HG02973 (cell line): Measurements from ENCODE around the gene CUBN.

Source experiments
- ATAC-seq: cut with Tn5 transposase; IDR thresholded peaks from one replicate; pipeline ENCODE4 v1.9.1; 2021; ENCODE audit warnings: moderate library complexity; ENCODE audit not compliant: unreplicated experiment

The CUBN gene

GRCh38 chr10:16995867-16996529 lies 133.6 kb downstream of the CUBN start:
- no peak for ATAC-seq

DNA sequence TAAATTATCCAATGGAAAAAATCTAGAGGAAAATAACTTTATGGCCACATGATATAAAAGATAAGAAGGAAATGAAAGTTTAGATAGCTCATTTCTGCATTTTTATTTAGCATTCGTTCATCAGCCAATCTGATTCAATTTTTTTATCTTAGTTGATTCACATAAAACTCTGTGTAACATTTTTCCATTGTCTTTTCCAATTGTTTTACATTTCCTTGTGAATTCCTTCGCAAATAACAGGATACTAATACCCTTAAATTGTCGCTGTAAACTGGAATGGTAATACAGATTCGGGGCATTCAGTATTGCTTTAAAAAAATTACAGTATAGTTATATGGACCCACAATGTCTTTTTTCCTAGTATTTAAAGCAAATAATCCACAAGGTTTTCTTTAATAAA lies 136.4 kb downstream of the CUBN start:
- no peak for ATAC-seq

- no peak for ATAC-seq
These were observed 136.9 kb downstream of the CUBN start for GRCh38 chr10:16992611-16993119.

DNA sequence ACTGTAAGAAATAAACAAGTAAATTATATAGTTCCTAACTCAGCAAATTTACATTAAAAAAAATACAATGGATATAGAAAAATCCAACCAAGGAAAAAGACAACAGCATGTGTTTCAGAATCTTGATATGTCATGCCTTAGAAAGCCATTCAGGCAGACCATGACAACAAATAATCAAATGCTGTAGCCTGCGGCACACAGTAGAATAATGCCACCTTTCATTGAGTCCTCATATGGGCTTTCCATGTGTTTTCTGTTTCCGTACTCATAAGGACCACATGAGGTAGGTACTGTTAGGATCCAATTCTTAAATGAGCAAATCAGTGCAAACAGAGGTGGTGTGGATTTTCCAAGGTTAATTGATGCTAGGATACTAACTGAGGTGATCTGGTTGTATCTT lies 138.6 kb downstream of the CUBN start:
- ATAC-seq, result no peak

DNA sequence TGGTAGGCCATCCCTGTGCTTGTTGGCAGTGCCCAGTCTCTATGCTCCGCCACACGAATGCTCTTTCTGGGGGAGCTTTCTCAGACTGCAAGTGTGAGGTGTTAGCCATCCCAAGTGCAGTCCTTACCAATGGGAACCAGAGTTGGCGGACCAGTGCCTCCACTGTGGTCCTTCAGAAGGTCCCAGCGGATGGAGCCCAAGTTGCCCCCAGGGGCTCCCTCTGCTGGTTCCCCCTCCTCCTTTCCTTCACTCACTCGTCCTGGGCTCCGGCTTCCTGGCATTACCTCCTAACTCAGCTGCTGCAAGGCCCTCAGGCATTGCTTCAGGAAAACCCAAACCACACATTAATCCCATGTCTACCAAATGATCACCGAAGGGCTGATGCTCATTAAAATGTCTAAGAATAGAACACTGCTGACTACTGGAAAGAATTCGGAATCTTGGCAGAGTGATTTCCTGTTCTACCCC lies 139.8 kb downstream of the CUBN start:
- no peak for ATAC-seq

GRCh38 chr10:16988900-16989299 lies 140.7 kb downstream of the CUBN start:
- no peak for ATAC-seq

DNA sequence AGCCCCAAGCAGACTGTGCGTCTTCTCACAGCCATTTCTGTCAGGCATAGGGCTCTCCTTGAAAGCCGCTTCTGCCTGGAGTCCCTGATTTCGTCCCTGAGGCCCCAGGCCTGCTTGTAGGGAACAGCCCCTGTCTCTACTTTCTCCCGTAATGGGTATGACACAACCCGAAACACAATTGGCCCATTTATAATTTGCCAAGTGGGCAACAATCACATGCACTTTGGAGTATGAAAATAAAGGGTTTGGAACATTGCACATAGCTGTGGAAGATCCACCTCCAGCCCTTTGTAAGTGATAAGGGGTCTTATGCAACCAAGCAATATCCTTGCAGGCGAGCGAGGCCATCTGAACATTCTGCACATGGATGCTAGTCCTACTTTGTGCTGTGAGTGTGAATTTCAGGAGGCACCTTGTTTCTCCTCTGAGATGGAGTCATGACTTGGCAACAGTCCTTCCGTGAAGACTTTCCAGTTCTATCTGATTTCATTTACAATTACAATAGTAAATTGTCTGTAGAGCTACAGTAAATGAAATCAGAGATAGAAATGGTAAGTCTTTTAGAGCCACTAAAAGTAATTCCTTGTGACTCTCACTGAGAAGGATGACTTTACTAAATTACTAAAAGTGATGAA lies 141.5 kb downstream of the CUBN start:
- no peak for ATAC-seq

DNA sequence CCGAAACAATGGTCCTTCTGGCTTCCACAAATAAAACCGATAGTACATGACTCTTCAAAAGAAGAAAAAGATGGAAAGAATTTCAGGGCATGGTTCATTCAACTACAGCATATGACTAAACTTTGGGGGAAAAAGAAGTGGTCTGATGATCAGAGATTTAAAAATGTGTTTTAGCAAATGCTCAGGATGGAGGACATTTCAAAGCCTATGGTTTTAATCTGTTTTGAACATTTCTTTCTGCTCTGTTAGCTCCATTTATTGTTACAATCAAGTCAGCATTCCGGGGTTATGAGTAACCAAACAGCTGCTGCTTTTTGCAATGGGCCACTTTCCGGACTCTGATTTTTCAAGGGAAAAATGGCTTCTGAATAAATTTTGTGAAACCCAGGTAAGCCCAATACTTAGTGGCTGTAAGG lies 142.4 kb downstream of the CUBN start:
- ATAC-seq, result no peak

GRCh38 chr10:16986406-16987205 lies 143.0 kb downstream of the CUBN start:
- ATAC-seq, result no peak

- ATAC-seq, result no peak
These were observed 143.6 kb downstream of the CUBN start for GRCh38 chr10:16986082-16986405.

- no peak for ATAC-seq
These were observed 145.4 kb downstream of the CUBN start for GRCh38 chr10:16984242-16984641.

- ATAC-seq, result no peak
These were observed 152.8 kb downstream of the CUBN start for GRCh38 chr10:16976803-16977202.

- no peak for ATAC-seq
These were observed 154.4 kb downstream of the CUBN start for GRCh38 chr10:16975188-16975587.

DNA sequence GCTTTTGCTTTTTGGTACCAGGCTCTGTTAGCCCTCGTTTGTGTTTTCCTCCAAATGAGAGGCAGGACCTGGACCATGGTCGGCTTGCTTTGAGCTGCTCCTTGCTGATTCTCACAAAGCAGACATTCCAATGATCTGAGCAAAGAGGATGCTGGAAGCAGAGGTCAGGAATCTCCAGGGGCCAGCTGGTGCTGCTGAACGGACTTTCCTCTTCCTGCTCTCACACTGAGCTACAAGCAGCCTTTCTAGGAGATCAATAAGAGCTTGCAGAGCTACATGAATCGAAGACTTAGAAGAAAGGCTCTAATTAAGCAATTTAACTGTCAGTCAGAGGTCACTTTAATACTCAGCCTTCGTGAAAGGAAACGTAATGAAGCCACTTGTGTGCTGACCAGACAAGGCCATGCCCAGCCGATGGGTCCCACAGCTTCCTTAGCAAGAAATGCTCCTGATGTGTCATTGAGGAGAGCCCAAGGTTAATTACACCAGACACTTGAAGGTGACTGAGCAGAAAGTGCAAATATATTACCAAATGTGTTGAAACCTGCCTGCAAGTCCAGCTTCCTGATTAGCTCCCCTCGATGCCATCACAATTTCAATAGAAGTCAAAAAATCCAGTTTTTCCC lies 161.1 kb downstream of the CUBN start:
- no peak for ATAC-seq

- ATAC-seq, result no peak
These were observed 161.7 kb downstream of the CUBN start for GRCh38 chr10:16967866-16968415.

DNA sequence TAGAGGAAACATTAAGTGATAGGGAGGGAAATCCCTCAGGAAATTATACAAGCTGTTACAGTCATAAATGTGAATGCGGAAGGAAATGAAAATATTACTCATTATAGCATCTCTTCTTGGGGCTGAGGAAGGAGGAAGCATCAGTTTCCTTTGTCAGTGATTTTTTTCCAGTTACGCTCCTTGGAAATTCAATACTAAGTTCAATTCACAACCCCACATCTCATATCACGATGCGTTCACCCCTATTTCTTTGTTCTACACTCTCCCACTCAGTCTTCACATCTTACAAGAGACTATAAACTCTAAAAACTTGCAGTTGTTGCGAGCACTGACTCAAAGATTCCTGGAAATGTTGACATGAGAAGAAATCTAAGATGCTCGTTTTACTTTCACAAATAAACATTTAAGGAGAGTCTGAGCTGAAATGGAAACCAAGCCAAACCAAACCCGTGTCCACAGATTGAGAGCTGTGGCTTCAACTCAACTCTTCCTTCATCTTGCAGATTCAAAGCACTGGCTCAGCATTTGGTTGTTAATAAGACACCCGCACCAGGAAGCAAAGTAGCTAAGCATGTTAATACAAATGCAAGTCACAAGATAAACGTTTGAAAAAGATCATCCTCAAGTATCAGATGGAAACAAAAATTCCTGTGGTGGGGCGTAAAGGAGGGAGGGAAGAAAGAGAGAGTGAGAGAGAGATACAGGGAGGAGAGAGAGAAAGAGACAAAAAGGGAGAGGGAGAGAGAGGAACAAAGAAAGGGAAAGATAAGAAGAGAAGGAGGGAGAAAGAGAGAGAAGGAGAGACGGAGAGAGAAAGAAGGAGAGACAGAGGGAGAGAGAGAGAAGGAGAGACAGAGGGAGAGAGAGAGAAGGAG lies 162.4 kb downstream of the CUBN start:
- no peak for ATAC-seq

DNA sequence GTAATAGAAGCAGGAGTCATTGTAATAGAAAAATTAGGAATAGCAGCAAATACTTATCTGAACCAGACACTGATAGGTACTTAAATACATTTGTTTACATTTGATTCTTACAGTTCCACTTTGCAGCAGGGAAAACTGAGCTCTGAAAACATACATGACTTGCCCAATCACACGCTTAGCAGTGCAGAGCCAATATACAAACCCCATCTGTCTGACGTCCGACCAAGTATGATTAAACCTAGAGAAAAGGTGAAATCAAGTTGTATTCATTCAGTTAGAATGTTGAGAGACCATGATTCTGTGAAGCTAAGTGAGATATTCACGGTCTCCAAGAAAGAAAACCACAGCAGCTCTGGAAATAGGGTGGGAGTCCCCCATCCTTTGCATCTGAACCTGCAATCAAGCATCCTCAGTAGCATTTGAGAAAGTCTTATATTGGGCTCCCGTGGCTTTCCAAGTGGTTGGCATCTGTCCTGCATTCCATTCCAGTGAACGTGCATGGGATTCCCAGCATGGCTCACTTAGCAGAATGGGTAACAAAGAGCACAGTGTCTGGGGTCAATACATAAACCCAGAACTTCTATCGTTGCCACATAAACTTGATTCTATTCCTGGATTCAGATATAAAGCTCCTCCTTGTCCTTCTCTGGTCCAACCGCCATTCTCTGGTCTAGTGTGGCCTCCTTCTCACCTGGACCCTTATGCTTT lies 163.7 kb downstream of the CUBN start:
- ATAC-seq, result no peak

- ATAC-seq, result no peak
These were observed 164.3 kb downstream of the CUBN start for GRCh38 chr10:16965344-16965616.

GRCh38 chr10:16964576-16965343 lies 164.9 kb downstream of the CUBN start:
- no peak for ATAC-seq
